GM12878 (cell line): ENCODE measurements around the gene GIMAP8. TPM values are rescaled to one million over a fixed set of nuclear protein-coding genes. Genes with fewer than 3 reads are reported as not detected.

Experiments used
- ATAC-seq: fragments of 200-7000 bp; cut with Tn5 transposase; 3 replicates; pipeline ENCODE4 v1.9.1; 2020; ENCODE audit warnings: mild to moderate bottlenecking, moderate library complexity
- BruUV-seq: library from RNA; stranded (reverse); fragments of 400-500 nt; replicated peaks from 2 replicates; lab custom pipeline; 2021; lab: Mats Ljungman, UMichigan
- CTCF ChIA-PET: fragments of 300-600 bp; sonication (Branson Sonifier 250); formaldehyde crosslinking; extraction: SDS; loops from one replicate; lab custom pipeline; 2021; ENCODE audit warnings: inconsistent platforms; lab: Yijun Ruan, JAX
- POLR2A ChIA-PET: fragments of 350-600 bp; formaldehyde crosslinking; extraction: SDS; loops from one replicate; lab custom pipeline; 2021; ENCODE audit warnings: inconsistent platforms; lab: Charles Lee
- RAD21 ChIA-PET: fragments of 300-600 bp; sonication (Branson Sonifier 250); formaldehyde crosslinking; loops from one replicate; lab custom pipeline; 2023; ENCODE audit warnings: antibody characterized with exemption; ENCODE audit not compliant: unreplicated experiment; lab: Charles Lee
- SMC1A ChIA-PET: fragments of 300-600 bp; sonication (Branson Sonifier 250); formaldehyde crosslinking; loops from one replicate; lab custom pipeline; 2023; ENCODE audit not compliant: unreplicated experiment, uncharacterized antibody; lab: Charles Lee
- DNase-seq: peaks from one replicate; pipeline ENCODE4 v3.0.0-alpha.2; 2011; ENCODE audit warnings: low read depth, low spot score
- FAIRE-seq: peaks from 3 replicates; lab custom pipeline; 2011; peaks lifted over from hg19 to GRCh38; lab: Jason Lieb, UNC
- H2AFZ ChIP-seq: 2 replicates; pipeline ENCODE4 v1.6.0; 2011; ENCODE audit warnings: low read depth, low read length, control low read depth; ENCODE audit not compliant: control insufficient read depth
- H3K27ac ChIP-seq: 2 replicates; pipeline ENCODE4 v1.5.1; 2011; ENCODE audit warnings: control low read depth; ENCODE audit not compliant: control insufficient read depth, insufficient read depth
- H3K27me3 ChIP-seq, 2 experiments: replicated peaks in 1 of 2; 2 replicates each; pipeline versions ENCODE4 v1.6.0 to v1.6.1; 2011; ENCODE audit warnings: low read length in 1 of 2; ENCODE audit not compliant: control insufficient read depth in 2 of 2, insufficient read depth in 2 of 2
- H3K36me3 ChIP-seq, 2 experiments: 2 replicates each; pipeline ENCODE4 v1.5.1; 2011; ENCODE audit warnings: low read length in 1 of 2; ENCODE audit not compliant: control insufficient read depth in 2 of 2, insufficient read depth in 2 of 2
- H3K4me1 ChIP-seq: 2 replicates; pipeline ENCODE4 v1.6.1; 2011; ENCODE audit warnings: mild to moderate bottlenecking, low read length, moderate library complexity, mixed read lengths; ENCODE audit not compliant: control insufficient read depth, insufficient read depth
- H3K4me2 ChIP-seq: 2 replicates; pipeline ENCODE4 v1.6.0; 2011; ENCODE audit warnings: control low read depth; ENCODE audit not compliant: control insufficient read depth, insufficient read depth
- H3K4me3 ChIP-seq: fragments of 200-600 bp; sonication (generic); 2 replicates; pipeline ENCODE4 v1.5.1; 2016
- H3K79me2 ChIP-seq: 2 replicates; pipeline ENCODE4 v1.6.0; 2011; ENCODE audit warnings: low read length; ENCODE audit not compliant: control insufficient read depth, insufficient read depth
- H3K9ac ChIP-seq: 2 replicates; pipeline ENCODE4 v1.8.0; 2011; ENCODE audit warnings: low read length, control low read depth, mixed read lengths; ENCODE audit not compliant: control insufficient read depth, insufficient read depth
- H3K9me3 ChIP-seq: replicated peaks from 3 replicates; pipeline ENCODE4 v1.5.1; 2011; ENCODE audit warnings: mild to moderate bottlenecking, low read length; ENCODE audit not compliant: control insufficient read depth, insufficient read depth
- H4K20me1 ChIP-seq: 2 replicates; pipeline ENCODE4 v1.6.0; 2011; ENCODE audit not compliant: control insufficient read depth, insufficient read depth
- NR2C1 ChIP-seq: fragments of 450-650 bp; IDR thresholded peaks from 2 replicates; pipeline ENCODE4 v1.6.1; 2017; ENCODE audit warnings: antibody characterized with exemption, mild to moderate bottlenecking, moderate library complexity
- WGBS: methylation state at CpG from one replicate; pipeline ENCODE4 v1.1.6; 2016; ENCODE audit warnings: low lambda C conversion rate; ENCODE audit not compliant: insufficient replicate concordance, insufficient coverage; ENCODE audit errors: missing lambda C conversion rate; 5-methylcytosine and 5-hydroxymethylcytosine counted together
- in situ Hi-C: fragments of 300-500 bp; cut with MboI; formaldehyde crosslinking; loops from 9 replicates; pipeline ENCODE4 v1.14.3; 2018; ENCODE audit warnings: mixed read lengths
- intact Hi-C: fragments of 100-400 bp; cut with micrococcal nuclease; formaldehyde crosslinking; loops from one replicate; pipeline ENCODE4 v1.14.2; 2022; ENCODE audit not compliant: unreplicated experiment
- polyA plus RNA-seq, 11 experiments: library from polyadenylated mRNA; depleted of rRNA in 4 of 11; unstranded in 6 of 11; stranded (reverse) in 5 of 11; fragments of >200 nt; fragmentation: Nextera tagmentation in 4 of 11; fragmentation: Illumina TruSeq in 1 of 11; extraction: Ambion mirVana in 4 of 11; extraction: Trizol in 1 of 11; gene quantifications; 1 replicate in 1 of 11; 2 replicates in 10 of 11; pipeline versions ENCODE4 v1.2.1 to v1.2.3, GENCODE V29; 2011 to 2016; ENCODE audit warnings: inconsistent platforms in 2 of 11, missing spikeins in 2 of 11, low read depth in 1 of 11
- total RNA-seq, 4 experiments: library from RNA; depleted of rRNA in 3 of 4; stranded (reverse); fragments of >200 nt in 3 of 4; fragmentation: Illumina TruSeq in 1 of 4; extraction: Trizol in 1 of 4; gene quantifications; 2 replicates each; pipeline versions ENCODE4 v1.2.1 to v1.2.3, GENCODE V29; 2013 to 2021

The GIMAP8 gene
- total and polyA plus RNA-seq, 10 of the 15 experiments (the other 5 are each of a cell fraction or from before 2014, with no cell fraction given): 0.66 to 9.7 (median 4.7) TPM

DNA sequence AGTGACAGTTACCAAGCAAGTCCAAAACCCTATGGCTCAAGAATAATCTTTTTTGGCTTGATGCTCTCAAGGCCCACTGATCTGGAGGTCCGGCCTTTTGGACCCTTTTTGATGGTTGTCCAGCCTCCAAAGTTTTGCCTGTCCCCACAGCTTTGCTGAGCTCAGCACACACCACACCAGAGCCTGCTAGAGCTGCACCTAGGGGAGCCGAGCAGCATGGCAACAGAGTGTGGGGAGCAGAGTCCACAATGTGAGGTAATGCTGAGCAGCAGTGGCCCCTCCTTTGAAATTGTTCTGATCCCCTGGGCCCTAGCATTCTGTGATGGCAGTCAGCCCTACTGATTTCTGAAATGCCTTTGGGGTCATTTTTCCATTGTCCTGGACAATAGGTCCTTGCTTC is 73.6 kb downstream of the GIMAP8 start:
- Histone ChIP-seq H3K27ac (no peak overlapping the region), H4K20me1 (no peaks in the 10 kb centered on the region), H3K79me2 (peaks cover 3% of the 10 kb centered on the region), H3K4me3 (no peak overlapping the region), H3K4me1 (no peaks in the 10 kb centered on the region), H3K36me3 (no peaks in the 10 kb centered on the region; a peak in 1 of 4 replicates), H3K9me3 (peaks cover 9% of the 10 kb centered on the region), H3K27me3 (no peaks in the 10 kb centered on the region), H3K4me2 (no peak overlapping the region), H3K9ac (no peak overlapping the region), H2AFZ (no peak overlapping the region)
- peak; percentile 22; the same call in 1 of the 3 replicates for ATAC-seq
- BruUV-seq: no TSS peak
- in situ Hi-C loops (no loop called here), intact Hi-C loops (no loop called here)
- 13% methylated on average over 2 of the region's 2 CpGs for WGBS
- TF ChIP-seq NR2C1: no peak
- FAIRE-seq: no peak
- DNase-seq: no peak
- SMC1A ChIA-PET: no interaction called here
- RAD21 ChIA-PET: no interaction called here
- POLR2A ChIA-PET: no interaction called here
- CTCF ChIA-PET: no interaction called here

Other genes with a start within 250 kb of the GIMAP8 start
Only the 7 nearest of the 9 such genes appear.
- gene LRRC61, start 127.3 kb upstream of the GIMAP8 start, total RNA-seq (2014; rRNA removed): 26.9 and 32.6 TPM in 2 replicates
- 6.9 and 9.2 TPM in 2 replicates for gene LRRC61, start 127.3 kb upstream of the GIMAP8 start, total RNA-seq (2014; rRNA removed; fragmentation: Illumina TruSeq; extraction: Trizol)
- 28.9 and 31.1 TPM in 2 replicates for gene LRRC61, start 127.3 kb upstream of the GIMAP8 start, total RNA-seq (2021)
- gene LRRC61, start 127.3 kb upstream of the GIMAP8 start, polyA plus RNA-seq (2011; rRNA removed): 9.6 and 16.3 TPM in 2 replicates
- 3.6 and 5.9 TPM in 2 replicates for gene LRRC61, start 127.3 kb upstream of the GIMAP8 start, polyA plus RNA-seq (2014; fragmentation: Illumina TruSeq; extraction: Trizol)
- 1 to 10 TPM; 1.4 to 2.5 TPM for gene LRRC61, start 127.3 kb upstream of the GIMAP8 start, polyA plus RNA-seq (2014; fragmentation: Nextera tagmentation; extraction: Ambion mirVana)
- 27.3 and 32.4 TPM in 2 replicates for gene LRRC61, start 127.3 kb upstream of the GIMAP8 start, polyA plus RNA-seq (2014; rRNA removed)
- gene LRRC61, start 127.3 kb upstream of the GIMAP8 start, polyA plus RNA-seq (2016; fragmentation: Nextera tagmentation; extraction: Ambion mirVana): 10 to 100 TPM; 44.9 to 54.2 TPM
- 8.6 and 8.9 TPM in 2 replicates for gene ACTR3C, start 127.1 kb upstream of the GIMAP8 start, total RNA-seq (2014; rRNA removed)
- 6.1 and 6.3 TPM in 2 replicates for gene ACTR3C, start 127.1 kb upstream of the GIMAP8 start, total RNA-seq (2014; rRNA removed; fragmentation: Illumina TruSeq; extraction: Trizol)
- 3.5 and 6.5 TPM in 2 replicates for gene ACTR3C, start 127.1 kb upstream of the GIMAP8 start, total RNA-seq (2021)
- gene ACTR3C, start 127.1 kb upstream of the GIMAP8 start, polyA plus RNA-seq (2011; rRNA removed): 7.4 and 8.6 TPM in 2 replicates
- 3.3 and 3.4 TPM in 2 replicates for gene ACTR3C, start 127.1 kb upstream of the GIMAP8 start, polyA plus RNA-seq (2014; fragmentation: Illumina TruSeq; extraction: Trizol)
- 1 to 10 TPM; 2.0 to 2.7 TPM for gene ACTR3C, start 127.1 kb upstream of the GIMAP8 start, polyA plus RNA-seq (2014; fragmentation: Nextera tagmentation; extraction: Ambion mirVana)
- 5.3 and 5.6 TPM in 2 replicates for gene ACTR3C, start 127.1 kb upstream of the GIMAP8 start, polyA plus RNA-seq (2014; rRNA removed)
- 10 to 100 TPM in 1 of 2 experiments, 1 to 10 TPM in 1; 6.6 to 10.2 TPM for gene ACTR3C, start 127.1 kb upstream of the GIMAP8 start, polyA plus RNA-seq (2016; fragmentation: Nextera tagmentation; extraction: Ambion mirVana)
- gene RARRES2, start 109.0 kb upstream of the GIMAP8 start, total RNA-seq (2014; rRNA removed): 0.23 and 0.33 TPM in 2 replicates
- not detected in 2 replicates for gene RARRES2, start 109.0 kb upstream of the GIMAP8 start, total RNA-seq (2014; rRNA removed; fragmentation: Illumina TruSeq; extraction: Trizol)
- gene RARRES2, start 109.0 kb upstream of the GIMAP8 start, total RNA-seq (2021): 0.96 and 2.2 TPM in 2 replicates
- gene RARRES2, start 109.0 kb upstream of the GIMAP8 start, polyA plus RNA-seq (2011; rRNA removed): not detected in 2 replicates
- gene RARRES2, start 109.0 kb upstream of the GIMAP8 start, polyA plus RNA-seq (2014; fragmentation: Illumina TruSeq; extraction: Trizol): 0.29 TPM in 1 of 2 replicates, not detected in the other
- gene RARRES2, start 109.0 kb upstream of the GIMAP8 start, polyA plus RNA-seq (2014; fragmentation: Nextera tagmentation; extraction: Ambion mirVana): under 1 TPM in 1 of 2 experiments, not detected in 1; 0.13 TPM
- gene RARRES2, start 109.0 kb upstream of the GIMAP8 start, polyA plus RNA-seq (2014; rRNA removed): 0.18 and 0.41 TPM in 2 replicates
- gene RARRES2, start 109.0 kb upstream of the GIMAP8 start, polyA plus RNA-seq (2016; fragmentation: Nextera tagmentation; extraction: Ambion mirVana): under 1 TPM; 0.40 to 1.00 TPM
- gene REPIN1, start 81.8 kb upstream of the GIMAP8 start, total RNA-seq (2014; rRNA removed): 111 and 122 TPM in 2 replicates
- gene REPIN1, start 81.8 kb upstream of the GIMAP8 start, total RNA-seq (2014; rRNA removed; fragmentation: Illumina TruSeq; extraction: Trizol): 32.1 and 38.7 TPM in 2 replicates
- gene REPIN1, start 81.8 kb upstream of the GIMAP8 start, total RNA-seq (2021): 161 and 172 TPM in 2 replicates
- gene REPIN1, start 81.8 kb upstream of the GIMAP8 start, polyA plus RNA-seq (2011; rRNA removed): 56.3 and 88.0 TPM in 2 replicates
- gene REPIN1, start 81.8 kb upstream of the GIMAP8 start, polyA plus RNA-seq (2014; fragmentation: Illumina TruSeq; extraction: Trizol): 22.3 and 47.3 TPM in 2 replicates
- 10 to 100 TPM in 1 of 2 experiments, 1 to 10 TPM in 1; 5.1 to 12.6 TPM for gene REPIN1, start 81.8 kb upstream of the GIMAP8 start, polyA plus RNA-seq (2014; fragmentation: Nextera tagmentation; extraction: Ambion mirVana)
- 139 and 159 TPM in 2 replicates for gene REPIN1, start 81.8 kb upstream of the GIMAP8 start, polyA plus RNA-seq (2014; rRNA removed)
- gene REPIN1, start 81.8 kb upstream of the GIMAP8 start, polyA plus RNA-seq (2016; fragmentation: Nextera tagmentation; extraction: Ambion mirVana): 10 to 100 TPM; 66.4 to 87.4 TPM
- gene ZNF775, start 71.3 kb upstream of the GIMAP8 start, total RNA-seq (2014; rRNA removed): 7.2 and 11.0 TPM in 2 replicates
- 2.3 and 2.8 TPM in 2 replicates for gene ZNF775, start 71.3 kb upstream of the GIMAP8 start, total RNA-seq (2014; rRNA removed; fragmentation: Illumina TruSeq; extraction: Trizol)
- 12.1 and 14.3 TPM in 2 replicates for gene ZNF775, start 71.3 kb upstream of the GIMAP8 start, total RNA-seq (2021)
- 1.8 and 3.6 TPM in 2 replicates for gene ZNF775, start 71.3 kb upstream of the GIMAP8 start, polyA plus RNA-seq (2011; rRNA removed)
- gene ZNF775, start 71.3 kb upstream of the GIMAP8 start, polyA plus RNA-seq (2014; fragmentation: Illumina TruSeq; extraction: Trizol): 0.32 and 0.71 TPM in 2 replicates
- gene ZNF775, start 71.3 kb upstream of the GIMAP8 start, polyA plus RNA-seq (2014; fragmentation: Nextera tagmentation; extraction: Ambion mirVana): under 1 TPM; 0.05 to 0.46 TPM
- 9.7 and 11.8 TPM in 2 replicates for gene ZNF775, start 71.3 kb upstream of the GIMAP8 start, polyA plus RNA-seq (2014; rRNA removed)
- gene ZNF775, start 71.3 kb upstream of the GIMAP8 start, polyA plus RNA-seq (2016; fragmentation: Nextera tagmentation; extraction: Ambion mirVana): 1 to 10 TPM in 1 of 2 experiments, under 1 TPM in 1; 0.62 to 1.4 TPM
- 2.7 and 2.8 TPM in 2 replicates for gene GIMAP7, start 64.2 kb downstream of the GIMAP8 start, total RNA-seq (2014; rRNA removed)
- 4.5 and 5.1 TPM in 2 replicates for gene GIMAP7, start 64.2 kb downstream of the GIMAP8 start, total RNA-seq (2014; rRNA removed; fragmentation: Illumina TruSeq; extraction: Trizol)
- gene GIMAP7, start 64.2 kb downstream of the GIMAP8 start, total RNA-seq (2021): 3.4 and 3.9 TPM in 2 replicates
- 4.9 and 7.4 TPM in 2 replicates for gene GIMAP7, start 64.2 kb downstream of the GIMAP8 start, polyA plus RNA-seq (2011; rRNA removed)
- 7.4 and 10.2 TPM in 2 replicates for gene GIMAP7, start 64.2 kb downstream of the GIMAP8 start, polyA plus RNA-seq (2014; fragmentation: Illumina TruSeq; extraction: Trizol)
- 10 to 100 TPM; 14.1 to 16.6 TPM for gene GIMAP7, start 64.2 kb downstream of the GIMAP8 start, polyA plus RNA-seq (2014; fragmentation: Nextera tagmentation; extraction: Ambion mirVana)
- 3.5 and 3.7 TPM in 2 replicates for gene GIMAP7, start 64.2 kb downstream of the GIMAP8 start, polyA plus RNA-seq (2014; rRNA removed)
- gene GIMAP7, start 64.2 kb downstream of the GIMAP8 start, polyA plus RNA-seq (2016; fragmentation: Nextera tagmentation; extraction: Ambion mirVana): 1 to 10 TPM; 5.8 to 6.8 TPM
- 0.11 and 0.98 TPM in 2 replicates for gene GIMAP4, start 116.8 kb downstream of the GIMAP8 start, total RNA-seq (2014; rRNA removed)
- 0.28 and 0.40 TPM in 2 replicates for gene GIMAP4, start 116.8 kb downstream of the GIMAP8 start, total RNA-seq (2014; rRNA removed; fragmentation: Illumina TruSeq; extraction: Trizol)
- 0.54 and 1.0 TPM in 2 replicates for gene GIMAP4, start 116.8 kb downstream of the GIMAP8 start, total RNA-seq (2021)
- gene GIMAP4, start 116.8 kb downstream of the GIMAP8 start, polyA plus RNA-seq (2011; rRNA removed): 1.5 and 2.5 TPM in 2 replicates
- 0.43 and 1.5 TPM in 2 replicates for gene GIMAP4, start 116.8 kb downstream of the GIMAP8 start, polyA plus RNA-seq (2014; fragmentation: Illumina TruSeq; extraction: Trizol)
- under 1 TPM in 1 of 2 experiments, not detected in 1; 0.29 TPM for gene GIMAP4, start 116.8 kb downstream of the GIMAP8 start, polyA plus RNA-seq (2014; fragmentation: Nextera tagmentation; extraction: Ambion mirVana)
- 0.06 and 0.65 TPM in 2 replicates for gene GIMAP4, start 116.8 kb downstream of the GIMAP8 start, polyA plus RNA-seq (2014; rRNA removed)
- gene GIMAP4, start 116.8 kb downstream of the GIMAP8 start, polyA plus RNA-seq (2016; fragmentation: Nextera tagmentation; extraction: Ambion mirVana): under 1 TPM; 0.11 to 0.32 TPM